GM12878 (cell line): ENCODE results near the gene AMDHD2. TPM values are rescaled to one million over a fixed set of nuclear protein-coding genes. Genes with fewer than 3 reads are reported as not detected.

Experiments used
- ATF7 ChIP-seq: fragments of 450-650 bp; IDR thresholded peaks from 2 replicates; pipeline ENCODE4 v1.6.1; 2016; ENCODE audit warnings: low read depth, mild to moderate bottlenecking
- CHD1 ChIP-seq: IDR thresholded peaks from 2 replicates; pipeline ENCODE4 v1.6.1; 2012; ENCODE audit warnings: low read depth, low read length, improper control_type of control experiment
- MLLT1 ChIP-seq: fragments of 450-650 bp; IDR thresholded peaks from 2 replicates; pipeline ENCODE4 v1.6.1; 2016; ENCODE audit warnings: mild to moderate bottlenecking
- NKRF ChIP-seq: fragments of 450-650 bp; conservative IDR thresholded peaks from 2 replicates; pipeline ENCODE4 v1.6.1; 2017; ENCODE audit warnings: mild to moderate bottlenecking, moderate library complexity
- polyA plus RNA-seq, 11 experiments: library from polyadenylated mRNA; depleted of rRNA in 4 of 11; unstranded in 6 of 11; stranded (reverse) in 5 of 11; fragments of >200 nt; fragmentation: Nextera tagmentation in 4 of 11; fragmentation: Illumina TruSeq in 1 of 11; extraction: Ambion mirVana in 4 of 11; extraction: Trizol in 1 of 11; gene quantifications; 1 replicate in 1 of 11; 2 replicates in 10 of 11; pipeline versions ENCODE4 v1.2.1 to v1.2.3, GENCODE V29; 2011 to 2016; ENCODE audit warnings: inconsistent platforms in 2 of 11, missing spikeins in 2 of 11, low read depth in 1 of 11
- total RNA-seq, 4 experiments: library from RNA; depleted of rRNA in 3 of 4; stranded (reverse); fragments of >200 nt in 3 of 4; fragmentation: Illumina TruSeq in 1 of 4; extraction: Trizol in 1 of 4; gene quantifications; 2 replicates each; pipeline versions ENCODE4 v1.2.1 to v1.2.3, GENCODE V29; 2013 to 2021
- TF ChIP-seq, protein P1 (sequence below): IDR thresholded peaks from 2 replicates; pipeline ENCODE4 v1.6.1; 2012; ENCODE audit warnings: low read depth, low read length, improper control_type of control experiment

Gene AMDHD2
- total and polyA plus RNA-seq, 10 of the 15 experiments (the other 5 are each of a cell fraction or from before 2014, with no cell fraction given), result 0.60 to 41.8 (median 24.3) TPM; not detected in 1

DNA sequence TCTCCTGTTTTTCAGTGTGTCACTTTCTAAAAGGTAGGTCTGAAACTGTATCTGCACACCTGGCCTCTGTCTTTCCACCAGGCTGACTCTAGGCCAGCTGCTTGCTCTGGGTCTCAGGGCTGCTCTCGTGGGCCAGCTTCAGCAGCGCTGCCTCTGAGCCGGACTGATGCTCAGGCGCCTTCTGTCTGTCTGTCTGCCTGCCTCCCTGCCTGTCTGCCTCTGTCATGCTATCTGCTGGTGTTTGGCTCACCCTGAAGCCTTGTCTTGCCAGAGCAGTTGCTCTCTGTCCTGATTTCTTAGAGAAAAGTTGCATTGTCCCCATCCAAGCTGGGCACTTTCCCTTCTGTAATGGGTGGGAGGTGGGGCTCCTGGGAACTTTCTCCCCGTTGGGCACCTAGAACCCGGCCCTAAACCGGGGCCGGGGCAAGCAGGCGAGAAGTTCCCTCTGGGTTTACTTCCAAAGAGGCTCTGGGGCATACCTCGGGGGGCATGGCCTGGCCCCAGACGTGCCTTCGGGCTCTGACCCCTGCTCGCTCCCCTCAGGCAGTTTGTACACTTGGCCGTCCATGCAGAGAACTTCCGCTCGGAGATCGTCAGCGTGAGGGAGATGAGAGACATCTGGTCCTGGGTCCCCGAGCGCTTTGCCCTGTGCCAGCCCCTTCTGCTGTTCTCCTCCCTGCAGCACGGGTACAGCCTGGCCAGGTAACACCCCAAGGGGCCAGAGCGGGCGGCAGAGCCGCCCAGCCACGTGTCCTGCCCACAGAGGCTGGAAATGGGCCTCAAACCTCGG is 22.3 kb upstream of the AMDHD2 start (continued):
- TF ChIP-seq MLLT1 (no peak), NKRF (no peak), CHD1 (no peak), ATF7 (no peak)
- TF ChIP-seq, protein P1, sequence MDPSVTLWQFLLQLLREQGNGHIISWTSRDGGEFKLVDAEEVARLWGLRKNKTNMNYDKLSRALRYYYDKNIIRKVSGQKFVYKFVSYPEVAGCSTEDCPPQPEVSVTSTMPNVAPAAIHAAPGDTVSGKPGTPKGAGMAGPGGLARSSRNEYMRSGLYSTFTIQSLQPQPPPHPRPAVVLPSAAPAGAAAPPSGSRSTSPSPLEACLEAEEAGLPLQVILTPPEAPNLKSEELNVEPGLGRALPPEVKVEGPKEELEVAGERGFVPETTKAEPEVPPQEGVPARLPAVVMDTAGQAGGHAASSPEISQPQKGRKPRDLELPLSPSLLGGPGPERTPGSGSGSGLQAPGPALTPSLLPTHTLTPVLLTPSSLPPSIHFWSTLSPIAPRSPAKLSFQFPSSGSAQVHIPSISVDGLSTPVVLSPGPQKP, result no peak
- TF ChIP-seq, all 136 proteins: peak for 0
